NCI-H460 (cell line): Measurements from ENCODE around the gene AFF3. TPM values are rescaled to one million over a fixed set of nuclear protein-coding genes. Genes with fewer than 3 reads are reported as not detected.

Source experiments
- DNase-seq: peaks from one replicate; pipeline ENCODE4 v3.0.0-alpha.2; 2016; ENCODE audit warnings: low read depth; ENCODE audit errors: extremely low read depth
- total RNA-seq: library from RNA; depleted of rRNA; stranded (reverse); fragments of >200 nt; shearing (Covaris generic); gene quantifications from 2 replicates; pipeline ENCODE4 v1.2.3, GENCODE V29; 2014

Gene AFF3
- total RNA-seq, 1 experiment from 2014 or later, result 1.1 TPM

DNA sequence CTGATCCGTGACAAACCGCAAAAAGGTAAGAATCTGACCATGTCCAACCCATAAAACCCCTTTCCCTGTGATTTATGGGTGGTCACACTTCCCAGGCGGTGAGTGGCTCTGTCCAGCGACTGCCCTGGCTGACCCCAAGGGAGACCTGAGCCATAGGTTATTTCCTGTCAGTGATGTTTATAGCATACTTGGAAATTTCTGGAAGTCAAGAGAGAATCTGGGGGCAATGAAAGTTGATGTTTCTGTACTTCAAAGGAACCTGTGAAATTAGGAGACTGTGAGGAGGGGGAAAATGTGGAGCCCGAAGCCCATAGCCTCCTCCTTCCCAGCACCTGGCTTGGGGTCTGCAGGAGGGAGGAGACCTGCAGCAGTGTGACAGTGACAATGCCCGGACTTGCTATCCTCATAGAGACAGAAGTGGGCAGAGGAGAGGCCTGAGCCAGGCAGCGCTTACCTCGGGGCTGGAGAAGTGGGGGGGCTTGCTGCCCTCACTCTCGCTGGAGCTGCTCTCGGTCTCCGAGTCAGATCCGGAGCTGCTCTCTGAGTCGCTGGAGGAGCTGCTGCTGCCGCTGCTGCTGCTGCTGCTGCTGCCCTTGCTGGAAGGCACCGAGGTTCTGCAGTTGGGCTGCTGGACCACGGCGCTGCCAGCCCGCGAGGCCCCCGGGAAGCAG is 541.3 kb downstream of the AFF3 start:
- DNase-seq, result no peak

DNA sequence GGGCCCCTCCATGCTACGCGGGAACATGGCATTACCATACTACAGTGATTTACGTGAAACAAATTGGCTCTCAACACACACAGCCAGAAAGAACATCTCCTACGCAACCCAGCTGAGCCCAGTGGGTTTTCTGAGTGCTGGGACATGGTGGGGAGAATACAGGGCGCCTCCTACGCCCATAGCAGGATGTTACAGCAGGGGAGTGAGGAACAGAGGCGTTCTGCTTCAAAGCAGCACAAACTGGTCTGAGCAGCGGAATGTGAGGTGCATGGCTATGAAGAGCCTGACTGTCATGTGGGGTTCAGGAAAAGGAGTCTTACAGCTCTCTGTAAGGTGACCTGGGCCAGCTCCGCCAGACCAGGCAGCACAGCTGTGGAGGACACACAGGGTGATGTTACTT is 543.9 kb downstream of the AFF3 start:
- no peak for DNase-seq

DNA sequence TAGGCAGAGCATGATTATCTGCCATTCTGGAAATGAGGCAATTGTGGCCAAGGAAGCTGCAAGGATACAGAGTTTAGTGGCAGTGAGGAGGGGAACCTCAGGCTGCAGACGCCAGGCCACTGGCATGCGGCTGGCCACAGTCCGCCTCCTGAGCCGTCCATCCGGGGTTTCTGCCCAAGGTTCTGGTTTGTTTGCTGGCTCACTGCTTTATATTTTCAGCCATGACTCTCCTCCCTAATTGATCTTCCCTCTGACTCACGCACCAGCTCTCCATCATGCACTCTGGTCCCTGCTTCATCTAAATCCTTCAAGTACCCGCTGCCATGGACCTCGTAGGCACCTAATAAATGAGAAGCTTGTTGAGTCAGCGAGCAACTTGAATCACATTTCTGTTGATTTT is 544.8 kb downstream of the AFF3 start:
- no peak for DNase-seq

DNA sequence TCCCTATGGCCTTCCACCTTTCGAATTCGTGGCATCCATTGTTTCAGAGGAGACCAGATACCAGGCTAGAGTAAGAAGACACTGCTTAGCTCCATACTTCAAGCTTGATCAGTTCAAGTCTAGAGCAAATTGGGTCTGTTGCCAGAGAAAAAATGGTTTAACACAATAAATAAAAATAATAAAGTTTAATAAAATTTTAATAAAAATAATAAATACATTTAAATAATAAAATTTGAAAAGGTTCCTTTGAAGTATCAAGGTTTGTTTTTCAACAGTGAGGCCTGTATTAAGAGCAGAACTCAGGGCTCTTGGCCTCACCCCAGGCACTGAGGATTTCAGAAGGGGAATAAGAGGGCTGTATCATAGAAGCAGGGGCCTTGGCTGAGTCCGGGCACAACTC is 547.0 kb downstream of the AFF3 start:
- no peak for DNase-seq

DNA sequence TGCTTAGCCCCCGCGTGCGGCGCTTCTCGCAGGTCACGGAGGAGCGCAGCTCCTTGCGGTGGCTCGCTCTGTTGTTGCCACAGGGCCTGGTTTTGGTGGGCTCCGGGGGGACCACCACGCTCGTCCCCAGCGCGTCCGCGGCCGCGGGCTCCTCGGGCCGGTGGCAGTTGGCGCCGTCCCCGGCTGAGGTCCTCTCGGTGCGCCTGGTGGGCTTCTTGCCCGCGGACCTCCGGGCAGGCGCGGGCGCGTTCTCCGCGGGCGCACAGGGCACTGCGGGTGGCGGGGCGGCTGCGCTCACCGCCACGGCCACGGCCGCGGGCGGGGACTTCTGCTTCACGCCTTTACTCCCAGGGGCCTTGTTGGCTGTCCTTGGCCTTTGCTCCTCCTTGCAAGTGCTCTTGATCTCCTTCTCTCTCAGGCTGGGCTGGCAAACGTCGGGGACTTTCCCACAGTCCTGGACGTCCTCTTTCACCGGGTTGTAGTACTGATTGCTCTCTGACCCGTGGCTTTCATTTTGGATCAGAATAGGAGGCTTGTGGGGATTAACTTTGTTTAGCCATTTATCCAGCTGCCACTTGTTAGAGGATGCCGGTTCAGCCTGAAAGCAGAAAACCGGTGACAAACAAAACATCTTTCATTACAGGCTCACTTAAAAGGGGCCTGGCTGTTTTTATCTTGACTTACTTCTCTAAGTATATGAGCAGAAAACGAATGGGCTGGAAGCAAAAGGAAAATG is 548.5 kb downstream of the AFF3 start:
- no peak for DNase-seq

DNA sequence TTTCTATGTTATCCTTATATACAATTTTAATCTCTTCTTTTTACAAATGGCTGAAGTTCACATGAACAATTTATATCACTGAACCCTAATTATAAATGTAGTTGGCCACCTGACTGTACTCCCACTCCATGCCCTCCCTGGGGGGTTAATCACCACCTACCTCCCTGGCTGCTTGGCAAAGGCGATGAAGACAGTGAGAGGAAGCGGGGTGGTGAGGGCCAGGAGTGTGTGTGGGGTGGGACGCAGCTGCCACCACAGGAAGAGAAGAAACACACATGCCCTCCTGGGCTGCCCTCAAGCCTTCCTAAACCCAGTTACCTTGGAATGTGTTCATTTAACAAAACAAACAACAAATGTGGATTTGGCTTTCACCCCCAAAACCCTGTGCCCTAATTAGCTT is 565.6 kb downstream of the AFF3 start:
- DNase-seq, result no peak

DNA sequence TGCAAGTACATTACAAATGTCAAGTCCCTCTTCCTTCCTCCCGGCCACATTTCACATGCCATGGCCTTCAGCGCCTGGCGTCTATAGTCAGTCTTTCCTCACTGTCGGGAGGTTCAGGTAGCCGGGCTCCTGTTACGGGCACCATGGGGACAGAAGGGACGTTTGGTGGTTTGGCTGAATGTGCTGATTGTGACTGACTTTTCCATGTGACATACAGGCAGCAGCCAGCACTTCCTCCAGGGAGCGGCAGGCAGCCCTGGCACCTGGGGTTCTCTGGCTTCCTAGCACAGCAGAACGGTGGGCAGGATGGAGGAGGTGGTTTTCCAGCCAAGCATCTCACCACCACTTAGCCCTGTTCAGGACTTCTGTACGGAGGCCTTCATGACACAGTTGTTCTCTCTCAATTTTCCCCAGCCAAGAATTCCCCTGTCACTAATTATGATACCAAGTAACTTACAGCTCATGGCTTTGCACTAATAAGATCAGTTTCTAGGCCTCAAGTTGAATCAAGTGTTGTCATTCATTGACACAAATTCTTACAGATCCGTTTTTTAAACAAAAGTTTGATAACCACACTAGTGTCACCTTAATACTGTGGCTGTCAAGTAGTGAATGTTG is 568.6 kb downstream of the AFF3 start:
- DNase-seq, result no peak

DNA sequence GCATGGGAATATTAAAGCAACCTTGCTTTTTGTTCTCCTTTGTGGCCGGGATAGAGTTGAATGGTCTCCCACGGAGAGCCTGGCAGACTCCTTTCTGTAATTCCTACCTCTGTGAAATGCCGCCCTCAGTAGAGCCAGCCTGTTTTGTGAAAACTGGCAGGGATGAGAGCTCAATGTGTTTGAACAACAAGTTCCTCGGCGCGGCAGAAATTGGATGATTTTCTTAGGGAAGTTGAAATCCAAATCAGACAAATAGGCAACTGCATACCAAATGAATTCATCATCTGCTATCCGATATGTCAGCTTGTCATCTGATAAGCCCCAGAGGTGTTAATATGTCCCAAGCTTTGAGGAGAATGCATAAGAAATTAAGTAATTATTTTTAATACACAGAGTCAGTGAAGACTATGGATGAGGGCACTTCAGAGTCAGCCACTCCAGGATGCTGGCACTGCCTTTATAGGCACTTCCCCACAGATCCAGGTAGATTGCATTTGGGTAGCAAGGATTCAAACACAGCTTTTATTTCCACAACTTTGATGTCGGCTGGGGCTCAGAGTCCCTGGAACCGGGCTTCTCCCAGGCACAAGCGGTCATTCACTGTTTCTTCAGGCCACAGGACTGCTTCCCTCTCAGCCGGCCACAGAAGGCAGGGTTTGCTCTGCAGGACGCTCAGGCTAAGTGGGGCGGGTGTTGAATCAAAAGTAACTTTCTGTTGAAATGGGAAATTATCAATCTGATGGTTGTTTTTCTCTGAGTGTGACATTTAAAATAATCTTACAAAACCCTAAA is 569.8 kb downstream of the AFF3 start:
- no peak for DNase-seq

DNA sequence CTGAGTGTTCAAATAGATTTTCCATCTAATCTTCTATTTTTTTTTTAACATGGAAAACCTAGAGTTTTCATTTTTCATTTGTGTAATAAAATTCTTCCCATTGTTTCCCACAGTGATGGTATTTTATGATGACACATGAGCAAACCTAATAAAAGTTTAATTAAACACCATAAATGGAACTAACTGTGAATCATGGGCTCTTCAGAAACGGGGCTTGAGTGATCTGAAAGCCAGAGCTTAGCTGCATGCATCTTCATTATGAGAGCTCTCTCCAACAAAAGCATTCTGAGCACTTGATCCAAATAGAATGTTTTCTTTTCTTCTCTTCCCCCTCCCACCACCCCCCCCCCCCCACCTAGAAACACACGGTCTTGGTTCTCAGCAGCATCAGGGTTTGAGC is 570.4 kb downstream of the AFF3 start:
- DNase-seq, result no peak

DNA sequence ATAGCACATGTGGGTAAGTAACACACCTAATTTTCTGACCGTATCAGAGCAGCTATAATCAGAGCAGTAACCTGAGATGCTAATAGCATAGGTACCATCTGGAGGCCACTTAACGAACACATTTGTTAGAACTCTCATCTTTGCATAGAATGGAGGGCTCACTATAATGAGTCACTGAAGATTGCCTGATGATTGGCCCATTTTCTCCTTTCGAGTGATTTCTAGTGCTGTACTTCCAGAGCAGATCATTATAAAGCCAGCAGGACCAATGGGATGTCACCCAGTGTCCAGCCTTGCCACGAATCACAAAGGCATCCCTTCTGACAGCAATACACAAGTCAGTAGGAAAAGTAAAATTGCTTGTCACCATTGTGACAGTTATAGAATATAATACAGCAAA is 570.9 kb downstream of the AFF3 start:
- no peak for DNase-seq

DNA sequence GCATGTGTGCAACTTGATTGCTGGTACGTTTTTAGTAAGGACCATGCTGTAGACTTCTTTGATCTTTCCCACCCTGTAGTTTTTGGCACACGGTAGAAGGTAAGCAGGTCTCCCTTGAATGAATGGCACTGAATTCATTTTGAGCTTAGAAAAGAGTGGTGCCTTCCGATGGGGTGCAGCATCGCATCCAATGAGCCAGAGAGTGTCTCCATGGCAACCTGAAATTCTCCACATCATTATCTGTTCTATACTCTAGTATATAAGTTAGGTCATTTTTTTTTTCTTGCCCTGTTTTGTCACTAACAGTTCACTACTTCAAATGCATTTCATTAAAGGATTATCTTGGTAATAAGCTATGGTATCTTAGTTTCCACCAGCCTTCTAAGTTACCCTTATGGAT is 571.4 kb downstream of the AFF3 start:
- DNase-seq, result no peak

DNA sequence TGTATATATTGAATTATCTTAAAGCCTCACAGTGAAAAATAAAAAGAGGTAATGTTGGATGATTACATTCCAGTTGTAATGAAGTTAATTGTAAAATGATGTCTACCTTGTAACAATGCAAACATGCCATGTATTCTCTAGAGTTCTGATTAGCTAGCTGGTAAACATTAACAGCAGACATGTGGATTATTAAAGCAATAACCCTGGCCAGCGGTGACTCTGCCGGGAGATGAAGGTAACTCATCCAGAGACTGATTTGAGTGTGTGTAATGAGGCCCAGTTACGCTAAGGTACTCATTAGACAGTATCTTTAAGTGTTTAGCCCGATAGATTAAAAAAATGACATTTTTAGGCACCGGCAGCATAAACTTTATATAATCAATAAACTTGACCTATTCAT is 573.0 kb downstream of the AFF3 start:
- no peak for DNase-seq

DNA sequence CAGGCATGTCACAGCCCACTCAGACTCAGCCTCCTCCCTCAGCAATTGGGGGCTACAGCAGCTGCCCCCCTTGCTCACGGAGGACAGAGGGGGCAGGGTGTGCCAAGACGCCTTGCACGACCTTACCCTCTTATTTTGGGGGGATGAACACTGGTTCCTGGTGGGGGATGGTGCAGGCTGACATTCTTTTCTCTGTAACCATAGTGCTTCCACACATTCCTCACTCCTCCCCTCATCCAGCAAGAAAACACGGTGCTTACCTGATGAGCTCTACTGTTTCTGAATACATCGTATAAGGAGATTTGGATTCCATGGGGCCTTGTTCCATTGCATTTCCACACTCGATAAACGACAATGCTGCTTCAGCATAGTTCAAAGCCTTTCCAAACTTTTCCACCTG is 577.2 kb downstream of the AFF3 start:
- DNase-seq, result no peak

DNA sequence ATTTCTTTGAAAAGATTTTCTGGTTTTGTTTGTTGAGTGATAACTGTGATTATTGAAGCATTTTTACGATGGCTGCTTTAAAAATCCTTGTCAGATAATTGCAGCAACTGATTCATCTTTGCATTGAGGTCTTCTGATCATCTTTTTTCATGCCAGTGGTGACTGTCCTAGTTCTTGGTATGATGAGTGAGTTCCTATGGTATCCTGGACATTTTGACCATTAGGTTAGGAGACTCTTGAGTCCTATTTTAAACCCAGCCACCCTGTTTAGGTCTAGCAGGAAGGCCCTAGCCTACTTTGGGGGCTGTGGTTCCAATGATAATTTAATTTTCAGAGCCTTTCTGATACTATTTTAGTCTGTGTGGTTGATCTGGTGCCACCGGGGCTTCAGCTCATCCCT is 579.9 kb downstream of the AFF3 start:
- DNase-seq, result no peak

DNA sequence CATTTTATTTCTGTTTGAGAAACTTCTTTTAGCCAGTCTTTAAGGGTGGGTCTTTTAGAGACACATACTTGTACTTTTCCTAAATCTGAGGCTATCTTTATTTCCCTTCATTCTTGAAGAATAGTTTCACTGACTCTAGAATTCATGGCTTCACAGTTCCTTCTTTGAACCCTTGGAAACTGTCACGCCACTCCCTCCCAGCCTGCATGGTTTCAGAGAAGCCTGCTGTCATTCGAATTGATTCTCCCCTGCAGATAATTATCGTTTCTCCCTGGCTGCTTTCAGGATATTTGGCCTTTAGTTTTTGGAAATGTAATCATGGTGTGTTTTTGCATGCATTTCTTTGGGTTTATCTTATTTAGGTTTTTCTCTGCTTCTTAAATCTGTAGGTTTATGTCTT is 580.6 kb downstream of the AFF3 start:
- DNase-seq, result no peak

DNA sequence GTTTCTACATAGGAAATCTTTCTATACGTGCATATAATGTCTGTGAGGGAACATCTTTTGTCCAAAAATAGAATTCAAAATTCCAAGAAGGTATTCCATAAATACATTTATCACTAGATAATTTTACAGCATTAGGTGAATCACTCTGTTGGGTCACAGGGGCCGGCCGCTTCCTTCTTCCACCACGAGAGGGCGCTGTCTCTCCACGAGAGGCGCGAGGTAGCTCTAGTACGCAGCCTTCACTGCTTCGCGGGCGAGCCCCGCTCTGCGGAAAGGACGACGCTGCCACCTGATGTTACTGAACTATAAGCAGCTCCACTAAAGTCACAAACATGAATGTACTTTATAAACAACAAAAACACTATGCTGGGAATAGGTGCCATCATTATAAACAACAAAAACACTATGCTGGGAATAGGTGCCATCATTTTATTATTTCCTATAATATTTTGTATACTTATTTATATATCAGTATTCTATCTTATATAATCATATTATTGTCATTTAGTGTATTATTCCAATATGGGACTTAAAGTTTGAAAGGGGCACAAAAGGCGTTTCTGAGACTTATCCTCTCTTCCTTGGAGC is 583.2 kb downstream of the AFF3 start:
- DNase-seq, result peak; percentile 71

DNA sequence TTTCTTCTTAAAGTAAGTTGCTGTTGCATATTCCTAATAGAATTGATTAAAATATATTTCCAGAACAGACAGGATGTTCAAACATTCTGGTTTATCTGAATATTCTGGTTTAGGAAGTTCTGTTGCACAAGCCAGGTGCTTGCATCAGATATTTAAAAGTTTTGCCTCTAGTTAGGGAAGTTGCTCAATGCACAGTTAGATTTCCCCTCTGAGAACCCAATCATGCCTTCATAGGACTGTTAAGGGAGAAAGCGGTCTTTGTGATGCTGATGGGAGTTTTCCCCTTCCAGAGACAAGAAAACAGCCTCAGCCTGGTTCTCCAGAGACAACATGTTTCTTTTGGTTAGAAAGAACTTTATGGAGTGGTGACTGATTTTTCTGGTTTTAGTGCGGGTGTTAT is 587.0 kb downstream of the AFF3 start:
- DNase-seq, result no peak

DNA sequence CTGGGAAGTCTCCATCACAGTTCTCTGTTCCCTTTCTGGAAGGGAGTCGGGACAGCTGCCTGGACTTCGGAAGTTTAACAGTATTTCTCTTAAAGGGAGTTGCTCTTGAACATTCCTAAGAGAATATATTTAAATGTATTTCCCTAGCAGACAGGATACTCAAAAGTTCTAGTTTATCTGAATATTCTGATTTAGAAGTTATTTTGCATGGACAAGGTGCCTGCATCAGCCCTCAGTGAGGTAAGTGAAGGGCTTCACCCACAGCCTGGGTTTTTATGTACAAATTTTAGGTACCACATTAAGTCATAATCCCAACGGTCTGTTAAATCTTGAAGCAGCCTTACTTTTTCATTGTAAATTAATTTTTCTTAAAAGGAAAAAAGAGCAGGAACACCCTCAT is 587.5 kb downstream of the AFF3 start:
- no peak for DNase-seq

DNA sequence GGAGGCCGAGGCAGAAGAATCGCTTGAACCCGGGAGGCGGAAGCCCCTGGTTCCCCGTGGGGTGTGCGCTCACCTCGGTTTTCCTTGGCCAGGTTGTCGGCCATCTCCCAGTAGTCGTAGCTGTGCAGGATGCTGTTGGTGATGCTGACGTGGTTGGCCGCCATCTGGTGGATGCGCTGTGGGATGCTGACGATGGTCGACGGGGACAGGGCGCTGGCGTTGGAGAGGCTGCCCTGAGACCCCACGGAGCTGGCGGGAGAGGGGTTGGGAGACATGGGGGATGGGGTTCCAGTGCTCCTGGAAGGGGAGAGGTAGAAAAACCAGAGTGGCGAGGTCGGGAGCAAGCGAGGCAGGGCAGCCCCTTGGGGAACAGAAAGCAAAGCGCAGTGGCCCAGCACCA is 588.2 kb downstream of the AFF3 start:
- DNase-seq, result no peak

DNA sequence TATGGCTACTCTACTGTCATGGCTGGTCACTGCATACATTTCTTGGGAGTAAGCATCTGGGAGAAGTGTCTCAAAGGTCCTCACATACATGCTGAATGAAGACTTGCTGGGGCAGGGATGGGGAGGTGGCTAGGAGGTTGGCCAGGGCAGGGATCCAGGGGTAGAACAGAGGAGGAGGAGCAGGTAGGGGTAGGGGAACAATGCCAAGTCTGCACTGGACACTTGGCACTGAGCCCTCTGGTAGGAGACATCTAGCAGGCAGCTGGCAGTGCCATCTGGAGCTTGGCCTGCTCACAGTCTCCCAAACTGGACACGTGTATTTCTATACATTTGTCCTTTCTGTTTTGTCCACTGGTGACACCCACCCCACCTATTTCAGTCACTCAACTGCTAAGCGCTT is 589.9 kb downstream of the AFF3 start:
- no peak for DNase-seq

DNA sequence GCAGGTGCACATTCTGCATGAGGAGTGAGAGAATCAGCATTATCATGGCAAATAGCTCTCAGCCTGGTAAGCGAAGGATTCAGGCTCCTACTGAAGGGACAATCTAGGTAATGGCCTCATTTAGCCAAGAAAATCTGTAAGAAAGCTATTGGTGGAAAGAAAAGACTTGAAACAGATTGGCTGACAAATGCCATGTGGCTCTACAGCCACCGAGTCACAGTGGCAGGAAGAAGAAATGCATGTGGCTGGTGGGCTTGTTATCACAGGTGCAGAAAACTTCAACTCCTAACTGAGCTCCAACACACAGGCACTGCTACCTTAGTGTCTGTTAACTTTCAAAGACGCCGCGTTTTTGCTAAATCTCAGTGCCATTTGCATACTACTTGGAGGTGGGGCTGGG is 592.0 kb downstream of the AFF3 start:
- no peak for DNase-seq
